AG04450 (cell line): ENCODE results near the gene ZPBP2. TPM values are rescaled to one million over a fixed set of nuclear protein-coding genes. Genes with fewer than 3 reads are reported as not detected.

Experiments
- CTCF ChIA-PET: fragments of 300-600, 350-600 bp; formaldehyde crosslinking; extraction: SDS; loops from one replicate; lab custom pipeline; 2022; ENCODE audit warnings: antibody characterized with exemption, inconsistent platforms; lab: Charles Lee
- POLR2A ChIA-PET: fragments of 350-600 bp; formaldehyde crosslinking; extraction: SDS; loops from one replicate; lab custom pipeline; 2021; ENCODE audit warnings: antibody characterized with exemption, inconsistent platforms; lab: Yijun Ruan, JAX
- DNase-seq: peaks from one replicate; pipeline ENCODE4 v3.0.0-alpha.2; 2011; ENCODE audit warnings: low read depth, low spot score
- H3K27ac ChIP-seq: one replicate; pipeline ENCODE4 v1.5.1; 2012; ENCODE audit warnings: low read depth, low read length, control low read depth
- H3K27me3 ChIP-seq: one replicate; pipeline ENCODE4 v1.6.0; 2012; ENCODE audit warnings: low read length; ENCODE audit not compliant: control insufficient read depth, insufficient read depth
- H3K4me3 ChIP-seq: 2 replicates; pipeline ENCODE4 v1.5.1; 2011; ENCODE audit warnings: mild to moderate bottlenecking, low read depth, low read length, control low read depth
- H3K9me3 ChIP-seq: 2 replicates; pipeline ENCODE4 v1.5.1; 2012; ENCODE audit warnings: low read length; ENCODE audit not compliant: control insufficient read depth, insufficient read depth
- CTCF ChIP-seq: IDR thresholded peaks from 2 replicates; pipeline ENCODE4 v1.5.1; 2011; ENCODE audit warnings: low read depth, low read length, control low read depth, inconsistent platforms
- polyA plus RNA-seq: library from polyadenylated mRNA; depleted of rRNA; stranded (reverse); fragments of >200 nt; gene quantifications from 2 replicates; pipeline ENCODE4 v1.2.3, GENCODE V29; 2011

Gene ZPBP2
- polyA plus RNA-seq, 1 experiment = not detected

- POLR2A ChIA-PET = no interaction called here
Measured at GRCh38 chr17:39916918-39917317, 48.9 kb downstream of the ZPBP2 start.

GRCh38 chr17:39919087-39919683, 51.2 kb downstream of the ZPBP2 start:
- H3K27ac ChIP-seq = no peak overlapping the region
- no peak overlapping the region for H3K4me3 ChIP-seq
- TF ChIP-seq CTCF = no peak
- ChIA-PET POLR2A (no interaction called here), CTCF (no interaction called here)
- H3K9me3 ChIP-seq = no peaks in the 10 kb centered on the region
- no peaks in the 10 kb centered on the region for H3K27me3 ChIP-seq
- DNase-seq = no peak

More at GRCh38 chr17:39916918-39917317, 48.9 kb downstream of the ZPBP2 start:
- peak; percentile 41 for TF ChIP-seq CTCF
- DNase-seq = no peak
- H3K4me3 ChIP-seq = no peak overlapping the region
- H3K27ac ChIP-seq = no peak overlapping the region
- no peaks in the 10 kb centered on the region for H3K27me3 ChIP-seq
- no peaks in the 10 kb centered on the region for H3K9me3 ChIP-seq
- CTCF ChIA-PET = interaction anchor here (0.6 to 0.9 kb wide), 3 partner anchors 22 to 187 kb away, joined by 3 to 5 read pairs (median 3); no protein-coding TSS in a partner anchor

GRCh38 chr17:39920218-39921210, 52.5 kb downstream of the ZPBP2 start:
- no peak for DNase-seq
- CTCF ChIA-PET = no interaction called here

DNA sequence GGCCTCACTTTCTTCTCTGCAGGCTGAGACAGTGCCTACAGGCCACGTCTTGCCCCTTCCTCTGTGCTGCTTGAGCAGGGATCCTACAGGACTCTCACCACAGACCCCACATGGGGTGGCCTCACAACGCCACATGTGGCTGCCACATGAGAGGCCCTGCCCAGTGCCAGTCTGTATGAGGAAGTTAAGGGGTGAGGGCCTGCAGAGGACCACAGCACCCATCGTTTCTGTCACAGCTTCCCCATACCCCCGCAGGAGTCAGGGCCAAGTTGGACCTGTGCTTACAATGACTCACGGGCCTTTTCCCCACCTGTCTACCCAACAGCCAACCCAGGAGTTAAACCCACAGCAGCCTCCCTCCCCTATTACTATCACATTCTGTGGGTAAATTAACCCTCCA, 53.3 kb downstream of the ZPBP2 start:
- ChIA-PET POLR2A (no interaction called here), CTCF (no interaction called here)
- H3K4me3 ChIP-seq = no peak overlapping the region
- H3K27me3 ChIP-seq = no peaks in the 10 kb centered on the region
- H3K27ac ChIP-seq = no peak overlapping the region
- no peak for TF ChIP-seq CTCF
- no peaks in the 10 kb centered on the region for H3K9me3 ChIP-seq
- no peak for DNase-seq

More at GRCh38 chr17:39920218-39921210, 52.5 kb downstream of the ZPBP2 start:
- Histone ChIP-seq H3K27me3 (no peaks in the 10 kb centered on the region), H3K27ac (no peak overlapping the region), H3K9me3 (no peaks in the 10 kb centered on the region), H3K4me3 (no peak overlapping the region)
- no peak for TF ChIP-seq CTCF
- POLR2A ChIA-PET = no interaction called here
